Stimulated activated CD4-positive, alpha-beta T cell treated with anti-CD3 and anti-CD28 coated beads, Interleukin-12 subunit alpha, Interleukin-12 subunit beta, amount 100 ng/mL, for 48 hours (primary cell): ENCODE results near the gene MPO.

Experiments
- DNase-seq, 3 donors: peaks; one replicate each; pipeline ENCODE4 v3.0.0-alpha.2; 2020; ENCODE audit warnings: low read depth in 2 of 3, low spot score in 1 of 3

Gene MPO

DNA sequence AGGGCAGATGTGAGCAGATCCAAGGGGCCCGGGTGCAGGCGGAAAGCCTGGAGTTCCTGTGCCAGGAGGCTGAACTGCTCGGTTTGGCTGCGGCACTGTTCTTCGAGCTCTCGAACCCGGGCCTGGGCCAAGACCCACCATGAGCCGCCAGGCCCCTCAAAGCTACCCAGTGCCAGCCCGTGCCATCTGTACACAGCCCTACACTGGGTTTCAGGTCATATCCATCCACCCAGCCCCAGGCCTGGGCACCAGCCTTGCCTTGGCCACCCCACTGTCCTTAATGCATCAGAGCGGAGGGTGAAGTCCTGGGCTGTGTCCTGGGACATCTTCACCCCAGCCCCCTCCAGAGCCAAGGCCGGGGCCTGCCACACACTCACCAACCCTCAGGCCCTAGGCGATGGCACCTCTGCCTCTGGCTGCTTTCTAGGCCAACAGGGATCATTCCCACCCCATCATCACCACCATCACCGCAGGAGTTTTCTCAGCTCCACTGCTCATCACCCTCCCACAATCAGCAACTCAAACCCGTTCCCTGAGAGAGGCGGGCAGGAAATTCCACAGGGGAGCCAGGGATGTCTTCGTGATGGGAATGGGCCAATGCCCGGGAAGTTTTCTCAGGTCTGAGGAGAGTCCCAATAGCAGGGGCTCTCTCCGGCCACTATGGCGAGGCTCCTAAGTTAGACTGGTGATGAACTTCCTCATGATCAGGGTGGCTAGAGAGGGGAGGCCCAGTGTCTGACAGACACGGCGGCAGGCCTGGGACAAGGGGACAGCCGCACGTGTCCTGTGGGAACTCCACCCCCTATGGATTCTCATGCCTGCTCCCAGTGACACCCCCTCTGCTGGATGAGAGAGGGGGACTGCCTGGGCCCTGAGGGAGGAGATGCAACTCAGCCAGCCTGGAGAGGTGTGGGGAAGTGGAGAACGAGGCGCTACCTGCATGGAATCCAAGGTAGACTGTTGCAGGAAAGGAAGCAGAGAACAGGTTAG lies 38.7 kb upstream of the MPO start:
- no peak for DNase-seq

DNA sequence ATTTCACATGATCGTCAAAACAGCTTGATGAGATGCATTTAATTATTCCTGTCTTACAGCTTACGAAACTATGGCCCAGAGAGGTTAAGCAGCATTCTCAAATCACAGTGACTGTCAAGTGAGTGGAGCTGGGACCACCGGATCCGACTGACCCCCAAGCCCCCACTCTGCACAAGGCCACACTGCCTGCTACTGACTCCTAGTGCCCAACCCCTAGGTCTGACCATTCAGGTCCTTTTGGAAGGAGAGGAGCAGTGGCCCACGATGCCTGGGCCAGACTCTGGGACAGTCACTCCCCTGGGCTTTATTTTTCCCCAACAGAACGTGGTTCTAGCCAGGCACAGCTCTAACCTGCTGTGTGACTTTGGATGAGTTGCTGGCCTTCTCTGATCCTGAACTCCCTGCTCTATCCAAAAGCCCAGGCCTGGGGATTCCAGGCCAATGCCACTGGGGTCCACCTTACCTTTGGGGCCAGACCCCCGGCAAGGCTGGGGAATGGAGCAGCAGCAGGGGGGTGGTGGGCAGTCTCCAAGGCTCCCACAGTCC lies 38.0 kb upstream of the MPO start:
- DNase-seq = no peak

DNA sequence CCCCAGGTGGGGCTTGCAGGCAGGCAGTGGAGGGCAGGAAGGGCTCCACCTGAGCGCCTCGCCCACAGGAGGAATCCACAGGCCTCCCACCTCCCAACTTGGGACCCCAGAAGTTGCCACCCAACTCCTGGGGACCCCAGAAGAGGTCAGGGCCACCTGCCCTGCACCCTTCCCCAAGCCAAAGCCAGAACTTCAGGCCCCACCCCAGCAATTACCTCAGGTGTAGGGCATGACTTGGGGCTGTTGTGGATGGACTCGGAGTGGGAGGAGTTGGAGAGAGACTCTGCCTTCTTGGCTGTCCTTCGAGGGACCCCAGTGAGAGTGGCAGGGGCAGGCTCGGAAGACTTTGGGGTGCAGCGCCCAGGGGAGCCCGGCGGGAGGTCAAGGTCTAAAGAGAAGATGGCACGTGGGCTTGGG lies 37.3 kb upstream of the MPO start:
- no peak for DNase-seq

DNA sequence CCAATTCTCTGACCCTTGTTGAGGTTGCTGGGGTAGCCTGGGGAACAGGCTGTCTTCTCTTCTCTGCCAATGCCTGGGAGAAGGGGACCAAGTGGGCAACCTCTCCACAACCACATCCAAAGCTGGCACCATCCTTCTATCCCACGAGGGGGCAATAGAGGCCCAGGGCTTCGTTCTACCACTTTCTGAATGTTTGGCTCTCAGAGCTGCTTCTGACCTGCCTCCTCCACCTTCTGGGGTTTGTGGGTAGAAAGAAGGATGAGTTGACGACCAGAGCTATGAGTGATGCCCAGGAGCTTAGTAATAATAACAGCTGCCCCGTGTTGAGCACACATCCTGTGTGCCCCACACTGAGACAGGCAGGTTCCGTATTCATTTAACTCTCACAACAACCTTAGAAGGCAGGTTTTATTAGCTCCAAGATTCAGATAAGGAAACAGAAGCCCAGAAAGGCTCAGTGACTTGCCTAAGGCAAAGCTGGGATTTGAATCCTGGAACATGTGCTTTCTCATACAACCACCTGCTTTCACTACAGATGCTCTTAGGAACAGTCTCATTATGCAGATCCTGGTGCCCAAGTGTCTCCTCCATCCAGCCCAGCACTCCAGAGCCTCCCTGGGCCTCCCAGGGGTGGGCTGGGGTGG lies 36.8 kb upstream of the MPO start:
- peak in 2 of 3 donors; percentile 59 to 78 for DNase-seq

DNA sequence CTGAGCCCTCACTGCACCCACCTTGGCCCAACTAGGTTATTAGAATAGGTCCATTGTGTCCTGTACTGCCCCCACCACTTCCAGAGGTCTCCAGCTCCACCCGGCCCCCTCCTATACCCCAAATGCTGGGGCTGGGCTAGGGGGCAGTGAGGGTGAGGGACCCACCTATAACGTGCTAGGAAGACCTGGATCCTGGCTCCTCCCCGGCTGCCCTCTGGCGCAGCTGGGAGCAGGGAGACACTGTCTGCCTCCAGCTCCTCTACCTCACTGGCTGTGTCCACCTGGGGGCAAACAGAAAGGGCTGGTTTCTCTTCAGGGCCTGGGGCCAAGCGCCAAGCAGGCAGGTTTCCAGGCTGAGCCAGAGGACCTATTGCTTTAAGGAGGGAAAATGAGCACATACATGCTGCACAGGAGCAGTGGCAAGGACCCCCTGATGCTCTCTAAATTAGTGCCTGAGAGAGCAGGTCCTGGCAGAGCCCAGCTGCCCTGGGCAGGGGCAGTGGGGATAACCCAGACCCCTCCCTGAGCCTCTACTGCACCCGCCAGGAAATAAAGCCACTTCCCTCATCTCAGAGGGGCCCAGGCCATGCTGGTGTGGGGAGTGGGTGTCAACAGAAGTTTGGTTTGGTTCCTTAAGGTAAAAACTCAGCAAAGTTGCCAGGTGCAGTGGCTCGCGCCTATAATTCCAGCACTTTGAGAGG lies 35.7 kb upstream of the MPO start:
- no peak for DNase-seq

DNA sequence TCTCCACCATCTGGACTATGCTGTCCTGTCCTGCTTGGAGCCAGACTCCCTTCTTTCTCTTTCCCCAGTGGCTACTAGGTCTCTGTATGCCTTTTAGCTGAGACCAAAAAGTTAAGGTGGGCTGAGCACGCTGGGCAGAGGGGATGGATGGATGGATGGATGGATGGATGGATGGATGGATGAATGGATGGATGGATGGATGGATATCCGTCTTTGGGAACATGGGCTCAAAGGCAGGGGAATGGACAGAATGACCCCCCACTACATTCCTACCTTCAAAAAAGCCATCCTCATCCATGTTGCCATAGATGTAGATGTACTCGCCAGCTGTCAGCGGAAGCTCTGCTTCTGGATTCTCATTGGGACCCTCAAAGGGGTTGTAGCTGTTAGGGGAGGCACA lies 35.0 kb upstream of the MPO start:
- DNase-seq = no peak

DNA sequence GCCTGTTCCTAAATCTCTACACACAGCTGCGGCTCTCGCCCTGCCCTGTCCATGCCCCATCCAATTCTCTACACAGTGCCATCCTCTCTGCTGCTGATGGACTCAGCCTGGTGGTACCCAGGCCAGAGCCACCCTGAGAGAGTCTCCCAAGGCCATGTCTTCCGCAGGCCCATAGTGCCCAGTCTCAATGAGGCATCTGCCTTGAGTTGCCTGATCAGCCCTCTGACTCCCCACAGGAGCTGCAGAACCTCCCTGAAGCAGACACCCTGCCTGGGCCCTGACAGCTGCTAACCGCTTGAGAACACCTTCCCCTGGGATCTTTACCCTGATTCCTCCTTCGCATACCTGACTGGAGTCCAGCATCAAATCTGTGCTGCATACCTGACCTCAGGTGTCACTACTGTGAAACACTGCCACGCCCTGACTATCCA lies 34.6 kb upstream of the MPO start:
- DNase-seq = no peak

DNA sequence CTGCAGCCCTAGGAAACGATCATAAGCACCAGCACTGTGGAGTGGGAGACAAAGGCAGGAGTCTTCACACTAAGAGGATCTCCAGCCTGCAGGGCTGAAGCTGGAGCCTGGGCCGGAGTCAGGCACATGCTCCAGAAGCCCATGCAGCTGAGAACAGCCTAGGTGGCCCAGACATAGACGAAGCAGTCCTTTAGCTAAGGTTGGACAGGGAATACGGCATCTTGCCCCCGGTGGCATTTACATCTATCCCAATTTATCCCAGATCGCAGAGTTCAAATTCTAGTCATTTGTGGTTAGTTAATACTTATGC lies 33.9 kb upstream of the MPO start:
- no peak for DNase-seq

DNA sequence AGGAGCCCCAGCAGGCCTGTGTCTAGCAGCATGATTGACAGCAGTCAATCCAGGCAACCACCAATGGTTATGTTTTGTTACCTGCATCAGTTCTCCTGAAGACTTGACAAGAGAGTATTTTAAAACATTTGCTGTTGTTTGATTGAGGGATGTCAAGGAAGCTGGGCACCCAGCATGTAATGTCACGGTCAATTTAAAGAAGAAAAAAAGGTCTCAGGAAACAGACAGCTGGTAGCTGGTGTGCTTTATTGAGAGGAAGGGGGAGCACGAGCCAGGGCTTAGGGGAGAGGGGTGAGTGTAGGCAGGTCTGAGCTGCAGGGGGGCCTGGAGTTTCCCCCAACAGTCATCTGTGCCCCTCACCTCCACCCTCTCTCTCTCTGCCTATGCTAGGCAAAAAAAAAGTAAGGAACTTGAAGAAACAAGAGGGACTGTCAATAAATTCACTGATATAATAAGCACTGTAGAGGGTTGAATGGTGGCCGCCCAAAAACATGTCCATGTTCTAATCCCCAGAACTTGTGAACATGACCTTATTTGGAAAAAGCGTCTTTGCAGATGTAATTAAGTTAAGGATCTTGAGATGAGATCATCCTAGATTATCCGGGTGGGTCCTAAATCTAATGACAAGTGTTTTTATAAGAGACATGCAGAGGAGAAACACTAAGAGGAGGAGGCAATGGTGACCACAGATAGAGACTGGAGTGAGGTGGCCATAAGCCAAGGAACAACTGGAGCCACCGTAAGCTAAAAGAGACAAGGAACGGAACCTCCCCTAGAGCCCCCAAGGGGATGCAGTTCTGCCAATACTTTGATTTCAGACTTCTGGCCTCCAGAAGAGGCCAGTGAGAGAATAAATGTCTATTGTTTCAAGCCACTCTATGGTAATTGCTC lies 33.3 kb upstream of the MPO start:
- no peak for DNase-seq

DNA sequence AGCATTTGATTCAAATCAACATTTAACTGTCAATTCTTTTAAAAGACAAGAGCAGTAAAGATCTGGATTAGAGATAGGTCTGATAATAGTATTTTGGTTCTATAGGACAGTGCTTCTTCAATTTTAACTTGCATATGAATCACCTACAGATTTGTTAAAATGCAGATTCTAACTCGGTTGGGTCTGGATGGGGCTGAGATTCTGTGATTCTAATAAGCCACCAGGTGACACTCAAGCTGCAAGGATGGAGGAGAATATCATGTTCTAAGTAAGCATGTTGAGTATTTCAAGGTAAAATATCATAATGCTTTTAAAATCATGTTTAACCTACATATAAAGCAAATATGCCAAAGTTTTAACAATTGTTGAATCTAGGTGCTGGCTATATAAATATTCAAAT lies 32.1 kb upstream of the MPO start:
- no peak for DNase-seq

DNA sequence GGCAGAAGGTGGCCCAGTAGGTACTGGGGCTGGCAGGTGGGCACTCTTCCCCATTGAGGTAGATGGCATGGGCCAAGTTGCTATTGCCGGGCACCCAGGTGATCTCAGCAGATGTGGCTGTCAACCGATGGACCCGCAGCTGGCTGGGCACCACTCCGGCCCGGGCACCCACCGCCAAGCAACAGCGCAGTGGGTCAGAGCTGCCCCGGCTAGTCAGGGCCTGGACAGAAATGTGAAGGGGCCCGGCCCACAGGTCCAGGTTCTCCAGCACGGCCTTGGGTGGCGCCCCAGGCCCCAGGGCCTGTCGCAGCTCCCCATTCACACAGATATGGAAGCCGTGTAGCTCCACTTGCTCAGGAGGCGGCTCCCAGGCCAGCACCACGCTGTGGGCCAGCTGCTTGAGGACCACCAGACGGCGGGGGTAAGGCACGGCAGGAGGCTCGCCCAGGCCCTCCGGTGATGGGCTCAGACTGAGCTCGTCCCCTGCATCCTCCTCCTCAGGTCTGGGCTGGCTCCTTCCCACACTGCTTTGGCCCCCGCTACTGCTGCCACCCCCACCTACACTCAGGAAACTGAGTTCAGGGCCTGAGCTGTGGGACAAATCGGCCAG lies 31.4 kb upstream of the MPO start:
- DNase-seq = no peak

DNA sequence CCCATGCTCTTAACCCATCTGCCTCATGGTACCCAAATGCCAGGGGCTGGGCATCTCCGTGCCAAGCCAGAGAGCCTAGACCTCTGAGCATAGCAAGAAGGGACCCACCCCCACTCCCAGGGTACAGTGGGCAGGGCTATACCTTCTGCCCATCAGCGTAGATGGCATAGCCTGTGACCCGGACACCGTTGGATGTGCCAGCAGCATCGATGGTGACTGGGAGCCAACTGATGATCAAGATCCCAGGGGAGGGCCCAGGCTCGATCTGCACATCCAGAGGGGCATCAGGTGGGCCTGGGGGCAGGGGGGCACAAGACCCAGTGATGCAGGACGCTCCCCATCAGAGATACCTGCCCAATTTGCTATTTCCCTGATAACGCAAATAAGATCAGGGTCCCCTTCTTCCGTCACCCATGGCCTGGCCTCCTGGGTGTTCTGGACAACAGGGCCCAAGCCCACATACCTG lies 30.7 kb upstream of the MPO start:
- DNase-seq = no peak

DNA sequence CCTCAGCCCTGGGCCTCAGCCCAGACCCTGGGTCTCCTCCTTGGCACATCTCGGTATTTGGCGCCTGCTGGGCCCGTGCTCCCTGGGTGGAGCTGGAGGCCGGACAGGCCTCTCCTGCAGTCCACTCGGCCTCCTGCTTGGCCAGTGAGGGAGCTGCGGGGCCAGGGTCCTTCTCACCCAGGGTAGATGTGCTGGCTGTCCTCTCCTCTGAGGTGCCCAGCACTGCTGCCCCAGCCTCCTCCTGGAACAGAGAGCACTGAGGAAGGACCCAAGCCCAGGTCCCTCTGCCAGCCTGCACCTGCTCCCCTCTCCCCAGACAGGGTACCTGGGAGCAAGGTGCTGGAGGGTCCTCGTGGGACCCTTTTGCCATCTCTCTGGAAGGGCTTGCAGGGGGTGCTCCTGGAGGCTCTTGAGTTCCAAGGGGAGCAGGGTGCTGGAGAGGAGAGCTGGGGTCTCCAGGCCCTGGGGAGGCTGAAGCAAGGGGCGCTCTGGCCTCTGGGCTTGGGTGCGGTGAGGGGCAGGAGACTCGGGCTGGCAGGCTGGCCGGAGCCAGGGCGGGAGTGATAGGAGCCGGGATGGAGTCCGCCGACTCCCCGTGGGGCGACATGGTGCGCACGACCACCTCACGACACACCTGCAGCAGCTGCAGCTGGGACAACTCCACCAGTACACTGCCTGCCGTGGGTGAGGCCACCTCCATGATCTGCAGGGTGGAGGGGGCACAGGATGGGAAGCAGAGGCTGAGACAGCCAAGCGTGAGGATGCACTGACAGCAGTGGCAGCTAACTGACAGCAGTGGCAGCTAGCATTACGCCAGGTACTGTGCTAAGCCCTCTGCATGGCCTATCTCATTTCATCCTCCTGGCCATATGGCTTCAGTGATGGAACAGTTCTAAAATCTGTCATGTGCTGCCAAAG lies 30.0 kb upstream of the MPO start:
- no peak for DNase-seq

DNA sequence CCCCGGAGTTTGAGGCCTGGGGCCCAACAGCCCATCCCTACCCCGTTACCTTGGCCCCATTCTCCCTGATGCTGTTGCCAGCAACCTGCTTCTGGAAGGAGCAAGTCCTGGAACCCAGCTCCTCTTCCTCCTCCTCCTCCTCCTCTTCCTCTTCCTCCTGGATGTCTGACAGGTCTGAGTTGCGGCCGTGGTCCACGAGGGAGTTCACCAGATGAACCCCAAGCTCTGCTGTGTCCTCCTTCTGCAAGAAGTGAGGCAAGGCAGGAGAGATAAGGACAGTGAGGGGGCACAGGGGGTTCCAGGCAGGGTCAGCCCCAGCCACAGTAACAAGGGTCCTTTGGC lies 29.2 kb upstream of the MPO start:
- DNase-seq = no peak

DNA sequence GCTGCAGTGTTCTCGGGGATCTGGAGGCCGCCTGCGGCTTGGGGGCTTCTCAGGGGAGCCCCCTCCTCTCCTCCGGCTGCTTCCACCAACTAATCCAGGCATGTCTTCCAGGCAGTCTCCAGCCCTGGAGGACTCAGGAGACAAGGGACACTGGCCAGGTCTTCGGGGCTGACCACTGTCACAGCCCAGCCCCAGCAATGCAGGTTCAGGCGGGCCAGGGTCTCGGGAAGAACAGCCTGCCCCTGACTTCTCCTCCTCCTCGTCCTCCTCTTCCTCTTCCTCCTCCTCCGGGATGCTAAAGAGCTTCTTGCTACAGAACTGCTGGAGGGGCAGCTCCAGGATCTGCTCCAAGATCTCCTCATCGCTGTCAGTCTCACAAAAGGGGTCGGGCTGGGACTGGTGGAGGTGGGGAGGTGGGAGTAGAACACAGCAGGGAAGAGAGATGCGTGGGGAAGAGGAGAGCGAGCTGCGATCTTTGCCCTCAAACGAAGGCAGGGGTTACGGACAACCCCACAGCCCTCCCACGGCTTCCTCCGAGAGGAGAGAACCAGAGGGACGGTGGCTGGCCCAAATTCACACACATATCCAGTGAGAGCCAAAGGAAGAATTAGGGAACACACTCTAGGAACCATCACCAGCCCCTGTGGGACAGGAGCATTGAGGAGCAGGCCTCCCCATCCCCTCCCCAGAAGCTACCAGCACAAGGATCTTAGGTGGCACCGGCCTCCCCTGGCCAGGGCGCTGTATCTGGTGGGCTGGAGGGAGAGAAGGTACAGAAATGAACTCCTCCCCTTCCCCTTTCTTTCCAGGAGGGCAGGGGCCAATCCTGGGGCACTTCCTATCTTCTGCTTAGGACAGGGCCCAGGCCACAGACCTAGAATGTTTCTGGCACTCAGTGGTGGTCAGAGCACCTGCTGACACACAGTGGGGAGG lies 28.5 kb upstream of the MPO start:
- DNase-seq = no peak

DNA sequence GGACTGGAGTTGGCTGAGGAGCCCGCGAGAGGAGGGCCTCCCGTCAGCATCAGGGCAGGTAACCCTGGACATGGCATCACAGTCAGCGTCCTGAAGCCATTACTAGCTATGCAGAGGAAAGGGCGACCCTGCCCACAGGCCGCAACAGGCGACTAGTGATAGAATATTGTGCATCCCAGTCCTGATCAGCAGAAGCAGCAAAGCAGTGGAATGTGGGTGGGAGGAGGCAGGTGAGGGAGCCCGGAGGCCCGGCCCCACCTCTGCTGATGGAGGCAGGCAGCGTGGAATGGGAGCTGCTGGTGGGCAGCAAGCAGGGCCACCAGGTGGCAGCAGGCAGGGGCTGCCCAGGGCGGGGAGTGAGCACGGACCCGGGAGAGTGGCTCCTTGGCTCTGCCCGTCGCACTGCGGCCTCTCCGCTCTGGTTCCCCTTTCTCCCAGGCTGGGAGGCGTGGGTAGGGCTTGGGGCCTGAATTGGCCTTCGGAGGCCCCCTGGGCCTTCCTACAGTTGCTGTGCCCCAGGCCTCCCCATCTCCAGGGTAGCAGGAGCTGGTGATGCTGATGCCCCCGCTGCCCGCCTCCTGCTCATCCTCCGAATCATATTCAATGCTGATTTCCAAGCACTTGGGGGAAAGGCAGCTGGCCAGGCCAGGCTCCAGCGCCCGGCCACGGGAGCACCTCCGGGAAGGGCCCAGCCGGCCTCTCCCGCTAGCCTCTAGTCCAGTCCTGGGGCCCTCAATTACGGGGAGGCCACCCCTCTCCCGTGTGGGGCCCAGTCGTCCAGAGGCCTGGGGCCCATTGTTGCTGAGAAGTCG lies 27.6 kb upstream of the MPO start:
- no peak for DNase-seq

DNA sequence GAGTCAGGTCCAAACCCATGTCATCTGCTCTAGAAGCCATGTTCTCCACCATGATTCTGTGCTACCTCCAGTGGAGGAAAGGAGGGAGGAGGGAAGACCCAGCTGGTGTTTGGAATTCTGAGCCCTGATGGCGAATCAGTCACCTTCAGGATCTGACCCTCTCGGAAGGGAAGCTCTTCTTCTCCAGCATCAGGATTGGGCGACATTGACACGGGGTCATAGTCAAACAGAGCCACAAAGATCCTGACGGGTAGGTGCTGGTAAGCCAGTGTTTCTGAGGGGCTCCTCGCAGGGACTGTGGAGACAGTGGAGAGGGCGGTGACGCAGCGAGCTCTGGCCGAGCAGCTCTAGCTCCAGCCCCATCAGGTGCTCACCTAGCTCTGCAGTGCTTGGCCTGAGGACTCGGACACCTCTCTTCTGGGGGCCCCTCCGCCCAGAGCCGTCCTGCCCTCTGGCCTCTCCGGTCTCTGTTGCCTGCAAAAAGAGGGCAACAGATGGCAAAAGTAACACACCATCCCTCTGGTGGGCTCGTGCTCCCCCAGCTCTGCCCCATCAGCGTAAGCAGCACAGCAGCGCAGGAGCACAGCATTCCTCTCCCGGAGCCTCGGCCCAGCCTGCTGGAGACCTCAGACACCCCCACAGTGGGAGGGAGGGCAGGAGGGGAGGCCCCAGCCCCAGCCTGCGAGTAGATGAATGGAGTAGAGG lies 26.9 kb upstream of the MPO start:
- DNase-seq = no peak
